Activated CD8-positive, alpha-beta memory T cell treated with anti-CD3 and anti-CD28 coated beads for 48 hours (primary cell): Measurements from ENCODE around the gene DCAF11.
A peak's percentile ranks its signal among the peaks of the same experiment; 100 is the strongest.

Experiments used
- DNase-seq, 3 experiments: peaks; one replicate each; pipeline ENCODE4 v3.0.0-alpha.2; 2020; ENCODE audit warnings: low read depth in 2 of 3, low spot score in 2 of 3

The DCAF11 gene

DNA sequence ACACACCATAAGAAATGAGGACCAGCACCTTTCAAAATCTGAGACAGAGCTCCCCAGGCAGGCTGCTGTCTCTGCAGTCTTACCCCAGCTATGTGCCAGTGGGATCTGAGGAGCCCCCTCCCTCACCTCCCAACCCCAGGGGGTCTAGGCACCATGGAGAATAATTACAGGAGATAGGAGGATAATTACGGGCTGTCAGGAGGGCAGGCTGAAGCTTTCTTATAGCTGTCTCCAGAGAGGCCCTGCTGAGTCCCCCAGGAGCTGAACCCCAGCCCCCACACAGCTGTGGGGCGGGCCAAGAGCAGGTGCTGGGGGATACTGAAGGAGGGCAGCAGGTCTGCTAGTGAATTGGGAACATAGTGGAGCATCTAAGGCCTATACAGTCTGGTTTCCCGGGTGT, 36.4 kb upstream of the DCAF11 start:
- DNase-seq, result no peak

DNA sequence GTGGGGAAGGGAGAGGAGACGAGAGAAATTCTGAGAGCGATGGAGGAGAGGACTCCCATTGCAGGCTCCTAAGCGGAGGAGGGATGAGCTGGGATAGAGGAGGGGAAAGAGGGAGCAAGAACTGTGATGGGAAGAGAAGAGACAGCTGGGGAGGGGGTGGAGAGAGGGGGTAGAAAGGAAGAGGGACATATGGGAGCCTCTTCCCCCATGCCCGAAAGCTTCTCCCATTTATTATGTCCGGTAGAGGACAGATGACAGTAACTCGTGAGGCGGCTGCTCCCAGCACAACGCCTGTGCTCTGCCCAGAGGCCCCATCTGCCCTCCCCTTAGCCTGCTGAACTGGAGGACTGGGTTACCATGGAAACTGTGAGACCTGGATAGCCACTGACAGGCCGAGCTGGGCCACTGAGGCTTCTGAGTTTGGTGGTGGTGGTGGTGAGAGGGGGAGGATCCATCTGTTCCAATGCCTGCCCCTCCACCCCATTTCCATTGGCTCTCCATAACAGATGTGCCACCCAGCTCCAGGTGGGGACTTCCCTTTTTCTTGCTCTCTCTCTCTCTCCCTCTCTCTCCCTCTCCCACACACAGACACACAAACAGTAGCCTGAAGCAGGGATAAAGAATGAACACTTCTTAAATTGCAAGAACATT, 35.0 kb upstream of the DCAF11 start:
- DNase-seq, result no peak

DNA sequence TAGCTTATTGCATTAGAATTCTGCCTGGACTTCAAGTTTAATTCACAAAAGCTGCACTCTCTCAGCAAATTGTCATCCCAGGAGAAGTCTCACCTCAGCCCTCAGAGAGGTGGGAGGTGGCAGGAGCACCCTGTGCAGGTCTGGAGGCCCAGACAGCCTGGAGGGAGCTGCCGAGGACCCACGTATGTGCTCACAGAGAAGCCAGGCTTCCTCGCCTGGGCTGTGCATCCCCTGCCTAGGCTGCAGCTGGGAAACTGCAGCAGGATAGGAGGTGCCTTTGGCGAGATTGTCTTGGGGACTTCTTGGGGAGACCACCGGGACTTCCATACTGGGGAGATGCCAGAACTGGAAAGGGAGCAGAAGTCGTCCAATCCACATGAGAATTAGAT, 34.4 kb upstream of the DCAF11 start:
- no peak for DNase-seq

DNA sequence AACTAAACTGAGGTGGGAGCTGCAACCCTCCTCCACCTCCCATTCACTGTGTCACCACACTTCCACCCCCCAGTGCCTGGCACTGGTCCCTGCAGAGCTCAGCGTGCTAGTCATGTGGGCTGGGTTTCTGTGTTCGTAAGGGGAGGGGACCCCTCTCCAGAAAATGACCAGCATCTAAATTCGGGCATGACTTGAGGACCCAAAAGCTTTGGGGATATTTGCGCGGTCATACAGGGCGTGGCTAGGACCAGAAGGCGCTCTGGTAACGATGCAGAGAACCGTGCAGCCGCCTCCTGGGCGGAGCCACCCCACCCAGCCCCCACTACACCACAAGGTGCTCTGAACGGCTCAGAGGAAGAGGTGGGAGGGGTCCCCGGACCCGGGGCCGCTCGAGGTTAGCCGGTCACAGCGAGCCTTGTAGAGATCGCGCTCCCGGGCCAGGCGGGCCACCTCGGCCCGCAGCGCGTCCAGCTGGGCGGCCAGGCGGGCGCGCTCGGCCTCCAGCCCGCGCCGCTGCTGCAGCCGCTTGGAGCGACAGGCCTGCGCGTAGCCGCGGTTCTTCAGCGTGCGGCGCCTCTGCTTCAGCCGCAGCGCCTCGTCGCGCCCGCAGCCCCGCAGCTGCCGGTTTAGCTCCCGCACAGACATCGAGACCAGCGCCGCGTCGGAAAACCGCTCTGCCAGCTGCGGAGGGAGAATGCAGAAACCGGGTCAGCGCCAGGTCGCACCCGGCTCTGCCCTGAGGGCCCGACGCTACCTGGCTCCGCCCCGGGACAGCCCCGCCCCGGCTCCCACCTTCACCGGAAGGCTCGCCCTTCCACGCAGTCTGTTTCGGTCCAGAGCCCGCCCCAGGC, 33.5 kb upstream of the DCAF11 start:
- DNase-seq, result peak; percentile 31 to 47 (median 42)

- no peak for DNase-seq
Measured at GRCh38 chr14:24081739-24082211, 32.8 kb upstream of the DCAF11 start.

DNA sequence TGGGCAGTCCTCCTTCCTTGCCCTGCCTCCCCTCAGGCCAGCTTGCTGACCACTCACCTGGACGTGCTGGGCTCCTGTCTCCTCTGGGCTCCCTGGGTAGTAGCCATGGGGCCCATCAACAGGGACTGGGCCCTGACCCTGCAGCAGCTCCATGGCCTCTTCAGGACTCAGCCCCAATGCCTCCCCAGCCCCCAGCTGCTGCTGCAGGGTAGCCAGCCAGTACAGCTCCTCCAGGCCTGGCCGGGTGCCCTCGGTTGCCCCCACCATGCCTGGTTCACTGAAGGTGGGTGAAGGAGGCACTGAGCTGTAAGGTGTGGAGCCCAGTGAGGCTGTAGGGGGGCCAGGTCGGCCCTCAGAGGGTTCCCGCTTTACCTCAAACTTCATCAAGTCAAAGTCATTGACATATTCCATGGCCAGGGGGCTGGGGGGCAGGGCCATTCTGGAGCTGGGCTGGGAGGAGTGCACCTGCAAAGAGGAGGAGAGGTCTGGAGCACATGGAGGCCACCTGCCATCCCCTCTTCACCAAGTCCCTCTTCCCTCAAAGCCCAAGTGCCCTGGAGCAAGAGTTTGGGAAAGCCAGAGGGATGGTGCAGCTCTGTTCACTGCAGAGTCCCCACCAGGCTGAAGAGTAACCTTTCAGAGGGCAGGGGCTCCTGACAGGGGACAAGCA, 32.0 kb upstream of the DCAF11 start:
- DNase-seq, result no peak

GRCh38 chr14:24083462-24083861, 31.1 kb upstream of the DCAF11 start:
- DNase-seq, result no peak

DNA sequence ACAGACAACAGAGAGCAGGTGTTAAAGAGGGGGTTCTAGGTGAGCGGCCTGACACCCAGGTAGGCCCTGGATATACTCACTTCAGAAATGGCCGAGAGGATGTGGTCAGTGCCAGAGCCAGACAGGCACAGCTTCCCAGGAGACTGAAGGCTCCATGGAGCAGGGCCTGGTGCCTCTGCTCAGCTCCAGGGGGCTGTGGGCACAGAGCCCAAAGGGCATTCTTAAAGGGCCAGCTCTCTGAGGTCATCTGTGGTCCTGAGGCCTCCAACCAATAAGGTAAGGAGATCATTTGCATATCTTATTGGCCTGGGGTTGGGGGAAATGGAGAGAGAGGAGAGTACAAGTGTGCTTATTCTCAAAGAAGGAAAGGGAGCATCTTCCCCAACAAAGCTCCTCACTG, 30.1 kb upstream of the DCAF11 start:
- no peak for DNase-seq

DNA sequence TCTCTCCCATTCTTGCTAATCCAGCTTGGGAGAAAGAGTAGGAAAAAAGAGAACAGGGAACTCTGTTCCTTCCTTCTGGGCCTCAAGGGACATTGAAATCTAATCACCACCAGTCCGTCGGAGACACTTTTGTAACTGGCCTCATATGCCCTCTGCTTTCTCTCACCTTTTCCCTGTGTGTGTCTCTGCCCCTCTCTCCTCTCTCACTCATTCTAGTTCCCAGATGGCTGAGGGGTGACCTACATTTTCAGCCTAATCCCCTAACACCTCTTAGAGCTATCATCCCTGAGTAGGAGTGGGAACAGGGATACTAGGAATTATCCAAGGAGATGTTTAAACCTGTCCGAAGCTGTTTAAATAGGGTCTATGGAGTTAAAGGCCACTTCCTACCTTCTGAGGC, 29.4 kb upstream of the DCAF11 start:
- no peak for DNase-seq

- no peak for DNase-seq
Measured at GRCh38 chr14:24086193-24086955, 28.2 kb upstream of the DCAF11 start.

GRCh38 chr14:24087004-24087403, 27.6 kb upstream of the DCAF11 start:
- DNase-seq, result no peak

DNA sequence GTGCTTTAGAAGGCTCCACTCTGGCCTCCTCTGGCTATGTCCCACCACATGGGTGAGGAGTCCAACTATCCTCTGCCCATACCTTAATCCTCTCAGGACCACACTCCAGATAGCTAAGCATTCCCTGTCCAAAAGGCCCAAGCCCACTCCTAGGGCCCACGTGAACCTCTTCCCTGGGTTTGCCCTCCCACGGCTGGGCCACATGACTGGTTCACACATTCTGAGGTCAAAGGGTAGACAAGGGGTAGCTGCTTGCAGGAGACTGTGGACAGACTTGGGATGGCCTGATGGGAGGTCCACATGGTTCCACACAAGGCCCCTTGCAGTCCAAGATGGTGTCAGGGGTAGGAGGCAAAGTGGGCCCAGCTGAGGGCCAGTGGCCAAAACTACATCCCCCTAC, 26.5 kb upstream of the DCAF11 start:
- DNase-seq, result no peak

DNA sequence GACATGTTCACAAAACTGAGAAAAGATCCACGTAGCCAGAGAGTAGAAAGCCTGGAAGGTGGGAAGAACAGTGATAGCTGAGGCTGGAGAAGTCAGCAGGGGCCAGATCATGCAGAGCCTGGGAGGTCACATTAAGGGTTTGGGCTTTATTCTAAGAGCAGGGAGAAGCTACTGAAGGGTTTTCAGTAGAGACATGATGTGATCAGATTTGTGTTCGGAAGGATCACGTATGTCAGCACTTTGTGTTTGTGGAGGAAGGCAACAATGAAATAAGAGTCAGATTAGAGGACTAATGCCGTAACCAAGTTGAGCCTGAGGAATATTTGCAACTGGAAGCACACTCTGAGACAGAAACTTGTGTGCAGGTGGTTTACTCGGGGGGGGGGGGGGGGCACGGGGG, 24.7 kb upstream of the DCAF11 start:
- no peak for DNase-seq

GRCh38 chr14:24092110-24092504, 22.5 kb upstream of the DCAF11 start:
- no peak for DNase-seq

DNA sequence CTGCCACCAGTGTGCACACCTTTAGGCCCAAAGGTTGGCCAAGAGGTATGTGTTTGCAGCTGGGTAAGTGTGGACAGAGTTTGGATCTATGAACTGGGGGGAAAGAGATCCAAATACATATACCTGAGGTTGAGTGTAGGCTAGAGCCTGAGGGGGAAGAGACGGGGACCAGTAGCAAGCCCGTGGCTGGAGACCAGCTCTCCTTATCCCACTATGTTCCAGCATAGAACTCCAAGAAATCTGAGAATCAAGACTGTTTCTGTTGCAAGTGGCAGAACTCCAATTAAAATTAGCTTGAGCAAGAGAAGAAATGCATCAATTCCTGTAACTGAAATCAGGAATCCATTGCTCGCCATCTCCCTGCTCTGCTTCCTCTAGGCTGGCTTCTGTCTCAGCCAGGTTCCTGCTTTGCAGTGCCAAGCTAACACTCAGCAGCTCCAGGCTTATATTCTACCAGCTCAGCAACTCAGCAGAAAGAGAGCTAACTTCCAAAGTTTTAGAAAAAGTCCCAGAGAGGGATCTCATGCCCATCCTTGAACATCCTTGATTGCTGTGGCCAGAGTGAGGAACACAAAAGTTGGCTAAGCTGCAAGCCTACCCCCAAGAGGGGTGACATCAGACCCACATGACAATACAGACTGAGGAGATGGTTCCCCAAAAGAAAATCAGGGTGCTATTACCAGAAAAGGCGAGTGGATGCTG, 21.9 kb upstream of the DCAF11 start:
- no peak for DNase-seq

DNA sequence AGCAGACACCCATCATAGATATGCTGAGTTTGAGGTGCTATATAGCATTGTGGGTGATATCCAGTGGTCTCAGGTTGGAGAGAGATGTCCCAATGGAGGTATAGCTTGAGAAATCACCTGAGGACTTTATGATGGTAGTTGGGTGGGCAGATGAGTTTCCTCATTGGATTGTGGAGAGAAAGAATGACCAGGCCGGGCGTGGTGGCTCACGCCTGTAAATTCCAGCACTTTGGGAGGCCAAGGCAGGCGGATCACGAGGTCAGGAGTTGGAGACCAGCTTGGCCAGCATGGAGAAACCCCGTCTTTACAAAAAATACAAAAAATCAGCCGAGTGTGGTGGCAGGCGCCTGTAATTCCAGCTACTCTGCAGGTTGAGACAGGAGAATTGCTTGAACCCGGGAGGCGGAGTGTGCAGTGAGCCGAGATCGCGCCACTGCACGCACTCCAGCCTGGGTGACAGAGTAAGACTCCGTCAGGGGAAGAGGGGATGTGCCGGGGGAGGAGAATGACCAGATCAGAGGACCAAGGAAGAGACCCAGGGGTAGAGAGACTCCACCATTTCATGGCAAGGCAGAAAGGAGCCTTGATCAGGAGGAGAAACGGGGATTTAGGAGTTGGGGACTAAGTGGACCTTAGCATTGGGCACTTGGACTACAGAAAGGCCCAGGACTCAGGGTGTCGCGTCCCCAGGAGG, 21.2 kb upstream of the DCAF11 start:
- DNase-seq, result no peak

- peak; percentile 75 to 85 (median 75) for DNase-seq
Measured at GRCh38 chr14:24093901-24094840, 20.4 kb upstream of the DCAF11 start, which contains the start of gene PCK2. PCK2 (plus strand) TSS chr14:24094311; CDS start chr14:24094406, 95 bp downstream.

GRCh38 chr14:24094841-24095270, 19.7 kb upstream of the DCAF11 start:
- DNase-seq, result no peak
